SH-SY5Y (cell line): ENCODE data around the gene MLLT6.

ENCODE experiments used
- GATA2 ChIP-seq: IDR thresholded peaks from 2 replicates; pipeline ENCODE4 v1.6.1; 2011; ENCODE audit warnings: mild to moderate bottlenecking, low read depth, low read length
- GATA3 ChIP-seq: IDR thresholded peaks from 2 replicates; pipeline ENCODE4 v1.6.1; 2011; ENCODE audit warnings: low read depth, mild to moderate bottlenecking, low read length, moderate library complexity

DNA sequence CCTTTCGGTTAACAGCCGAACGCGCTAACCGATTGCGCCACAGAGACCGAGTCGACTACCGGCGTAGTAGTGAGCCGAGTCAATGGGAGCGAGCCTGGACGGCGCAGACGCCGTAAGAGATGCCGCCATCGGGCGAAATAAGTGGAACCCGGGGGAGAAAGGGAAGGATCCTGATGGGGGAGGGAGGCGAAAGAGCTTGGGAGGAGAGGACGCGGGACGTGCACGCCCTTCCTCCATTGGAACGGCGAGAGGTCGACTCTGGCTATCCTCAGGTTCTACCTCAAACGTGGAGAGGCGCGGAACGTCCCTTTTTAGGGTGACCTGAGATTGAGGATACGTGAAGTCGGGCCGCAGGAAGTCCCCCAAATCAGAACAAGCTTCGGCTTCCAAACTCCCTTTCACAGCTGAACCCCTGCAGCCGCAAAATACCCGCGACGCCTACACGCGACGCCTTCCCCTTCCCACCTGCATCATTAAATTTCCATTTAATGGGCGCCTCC is 46.8 kb downstream of the MLLT6 start:
- TF ChIP-seq GATA3, result no peak
- no peak for TF ChIP-seq GATA2
